ENCODE data around the gene OTULIN.

Gene OTULIN

DNA sequence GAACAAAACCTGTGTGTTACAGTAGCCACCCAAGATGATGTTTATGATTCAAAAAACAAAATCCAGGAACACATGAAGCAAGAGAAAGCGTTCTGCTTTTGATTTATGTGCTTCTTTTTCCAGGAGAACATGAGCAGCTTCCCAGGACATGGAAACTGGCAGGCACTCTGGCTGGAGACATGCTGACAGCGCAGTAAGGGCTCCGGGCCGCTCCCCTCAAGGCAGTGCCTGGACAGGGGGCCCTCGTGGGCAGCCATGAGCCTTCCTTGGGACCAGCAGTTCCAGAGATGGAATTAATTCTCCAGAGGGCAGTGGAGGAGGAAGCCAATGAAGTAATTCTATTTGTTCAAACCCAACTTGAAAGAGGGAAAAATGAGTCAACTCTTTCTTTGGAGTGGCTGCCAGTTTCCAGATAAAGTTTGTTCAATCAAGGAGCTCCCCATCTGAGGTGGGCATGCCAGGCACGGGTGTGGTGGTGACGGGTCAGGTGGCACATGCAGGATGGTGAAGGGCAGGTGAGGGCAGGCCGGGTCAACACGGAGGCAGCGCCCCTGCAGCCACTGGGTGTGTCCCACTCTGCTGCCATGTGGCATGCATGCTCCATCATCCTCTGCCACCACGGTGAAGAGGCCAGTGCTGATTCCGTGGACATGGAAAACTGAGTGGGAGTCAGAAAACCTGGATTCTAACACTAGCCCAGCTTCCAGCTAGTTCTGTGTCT, 83.8 kb downstream of the OTULIN start:
- H3K4me3 ChIP-seq (ENCODE audit: low read length): no peak overlapping the region
- TF ChIP-seq, protein P1, sequence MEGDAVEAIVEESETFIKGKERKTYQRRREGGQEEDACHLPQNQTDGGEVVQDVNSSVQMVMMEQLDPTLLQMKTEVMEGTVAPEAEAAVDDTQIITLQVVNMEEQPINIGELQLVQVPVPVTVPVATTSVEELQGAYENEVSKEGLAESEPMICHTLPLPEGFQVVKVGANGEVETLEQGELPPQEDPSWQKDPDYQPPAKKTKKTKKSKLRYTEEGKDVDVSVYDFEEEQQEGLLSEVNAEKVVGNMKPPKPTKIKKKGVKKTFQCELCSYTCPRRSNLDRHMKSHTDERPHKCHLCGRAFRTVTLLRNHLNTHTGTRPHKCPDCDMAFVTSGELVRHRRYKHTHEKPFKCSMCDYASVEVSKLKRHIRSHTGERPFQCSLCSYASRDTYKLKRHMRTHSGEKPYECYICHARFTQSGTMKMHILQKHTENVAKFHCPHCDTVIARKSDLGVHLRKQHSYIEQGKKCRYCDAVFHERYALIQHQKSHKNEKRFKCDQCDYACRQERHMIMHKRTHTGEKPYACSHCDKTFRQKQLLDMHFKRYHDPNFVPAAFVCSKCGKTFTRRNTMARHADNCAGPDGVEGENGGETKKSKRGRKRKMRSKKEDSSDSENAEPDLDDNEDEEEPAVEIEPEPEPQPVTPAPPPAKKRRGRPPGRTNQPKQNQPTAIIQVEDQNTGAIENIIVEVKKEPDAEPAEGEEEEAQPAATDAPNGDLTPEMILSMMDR (IDR thresholded peaks at IDR 0.05; ENCODE audit: insufficient read depth, low read depth, low read length, missing control alignments): no peak
- DNase-seq (ENCODE audit: low read depth): no peak

All from epithelial cell of esophagus (primary cell).